HEK293 (cell line): ENCODE data around the gene EPHA2.

ENCODE experiments used
- CTCF ChIA-PET: fragments of 350-600 bp; formaldehyde crosslinking; extraction: SDS; loops from one replicate; lab custom pipeline; 2021; ENCODE audit warnings: antibody characterized with exemption; lab: Yijun Ruan, JAX
- POLR2A ChIA-PET: fragments of 300-600 bp; formaldehyde crosslinking; extraction: SDS; loops from one replicate; lab custom pipeline; 2020; ENCODE audit warnings: antibody characterized with exemption, inconsistent platforms; lab: Yijun Ruan, JAX
- H3K27ac ChIP-seq: fragments of 200-500 bp; sonication (Bioruptor generic); 2 replicates; pipeline ENCODE4 v1.5.1; 2014; ENCODE audit warnings: low read depth, low read length, control low read depth, inconsistent platforms; ENCODE audit errors: extremely low read depth
- H3K36me3 ChIP-seq, 2 experiments: fragments of 200-500 bp in 1 of 2; sonication (Bioruptor generic) in 1 of 2; 1 replicate in 1 of 2; 2 replicates in 1 of 2; pipeline ENCODE4 v1.5.1; 2014 to 2017; ENCODE audit warnings: inconsistent platforms in 2 of 2, low read length in 2 of 2; ENCODE audit not compliant: control insufficient read depth in 2 of 2, insufficient read depth in 1 of 2
- H3K4me1 ChIP-seq: fragments of 200-500 bp; sonication (Bioruptor generic); 2 replicates; pipeline ENCODE4 v1.5.1; 2014; ENCODE audit warnings: mild to moderate bottlenecking, low read length, inconsistent platforms; ENCODE audit not compliant: control insufficient read depth, insufficient read depth
- H3K4me3 ChIP-seq: 2 replicates; pipeline ENCODE4 v1.5.1; 2011; ENCODE audit warnings: low read depth, mild to moderate bottlenecking, control low read depth, low read length, moderate library complexity
- H3K9me3 ChIP-seq: fragments of 200-500 bp; sonication (Bioruptor generic); 2 replicates; pipeline ENCODE4 v1.5.1; 2014; ENCODE audit warnings: low read depth, low read length, inconsistent platforms; ENCODE audit not compliant: control insufficient read depth, insufficient read depth
- EGR2 ChIP-seq: fragments of 450-650 bp; formaldehyde crosslinking; IDR thresholded peaks from 2 replicates; pipeline ENCODE4 v1.5.1; 2016; ENCODE audit warnings: low read depth, missing biosample characterization, missing genetic modification characterization
- KLF1 ChIP-seq: fragments of 450-650 bp; formaldehyde crosslinking; IDR thresholded peaks from 2 replicates; pipeline ENCODE4 v1.5.1; 2016; ENCODE audit warnings: missing biosample characterization, missing genetic modification characterization
- ZEB2 ChIP-seq: fragments of 450-650 bp; formaldehyde crosslinking; IDR thresholded peaks from 2 replicates; pipeline ENCODE4 v1.5.1; 2016; ENCODE audit warnings: missing biosample characterization, missing genetic modification characterization
- ZFHX2 ChIP-seq: fragments of 450-650 bp; formaldehyde crosslinking; conservative IDR thresholded peaks from 2 replicates; pipeline ENCODE4 v1.5.1; 2016; ENCODE audit warnings: missing biosample characterization, missing genetic modification characterization
- ZNF10 ChIP-seq: fragments of 450-650 bp; formaldehyde crosslinking; IDR thresholded peaks from 2 replicates; pipeline ENCODE4 v1.5.1; 2017; ENCODE audit warnings: missing biosample characterization, missing genetic modification characterization
- ZNF138 ChIP-seq: fragments of 450-650 bp; formaldehyde crosslinking; IDR thresholded peaks from 2 replicates; pipeline ENCODE4 v1.5.1; 2016; ENCODE audit warnings: missing biosample characterization, missing genetic modification characterization, borderline replicate concordance
- ZNF2 ChIP-seq: fragments of 450-650 bp; formaldehyde crosslinking; IDR thresholded peaks from 2 replicates; pipeline ENCODE4 v1.5.1; 2016; ENCODE audit warnings: missing biosample characterization, missing genetic modification characterization
- ZNF24 ChIP-seq: fragments of 450-650 bp; formaldehyde crosslinking; IDR thresholded peaks from 2 replicates; pipeline ENCODE4 v1.5.1; 2016; ENCODE audit warnings: missing biosample characterization, missing genetic modification characterization
- ZNF416 ChIP-seq: fragments of 450-650 bp; formaldehyde crosslinking; IDR thresholded peaks from 2 replicates; pipeline ENCODE4 v1.5.1; 2016; ENCODE audit warnings: missing biosample characterization, missing genetic modification characterization
- ZNF501 ChIP-seq: fragments of 450-650 bp; formaldehyde crosslinking; IDR thresholded peaks from 2 replicates; pipeline ENCODE4 v1.5.1; 2016; ENCODE audit warnings: missing biosample characterization, missing genetic modification characterization
- TF ChIP-seq, protein P1 (sequence below): fragments of 450-650 bp; IDR thresholded peaks from 2 replicates; pipeline ENCODE4 v1.5.1; 2018; ENCODE audit warnings: missing biosample characterization, mild to moderate bottlenecking, missing genetic modification characterization
- TF ChIP-seq, protein P2 (sequence below): fragments of 450-650 bp; formaldehyde crosslinking; IDR thresholded peaks from 2 replicates; pipeline ENCODE4 v1.5.1; 2016; ENCODE audit warnings: missing biosample characterization, missing genetic modification characterization

EPHA2 gene

DNA sequence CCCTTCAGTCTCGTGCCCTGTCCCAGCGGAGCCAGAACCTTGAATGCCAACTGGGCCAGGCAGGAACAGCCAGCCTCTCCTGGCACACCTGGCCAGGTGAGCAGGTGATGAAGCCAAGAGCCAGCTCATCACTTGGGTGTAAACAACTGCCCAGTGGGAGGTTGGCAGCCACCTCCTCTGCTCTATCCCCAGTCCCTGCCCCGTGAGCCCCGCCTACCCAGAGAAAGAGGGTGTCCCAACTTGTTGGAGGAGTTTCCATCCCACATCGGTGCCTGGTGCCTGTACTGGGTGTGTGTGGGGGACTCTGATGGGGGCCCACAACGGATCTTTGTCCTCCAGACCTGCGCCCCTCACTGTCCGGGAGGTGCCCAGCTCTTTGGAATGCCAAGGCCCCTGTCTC, 64.6 kb downstream of the EPHA2 start:
- H3K36me3 ChIP-seq, result no peaks in the 10 kb centered on the region
- H3K27ac ChIP-seq, result no peak overlapping the region
- CTCF ChIA-PET, result interaction anchor here (0.6 to 1.4 kb wide), 2 partner anchors 9 to 96 kb away, joined by 4 to 5 read pairs; no protein-coding TSS in a partner anchor
- 0 out of 2 replicates have a peak, but pooled peaks have one; percentile 44 for TF ChIP-seq ZEB2 (tag by site-specific recombination)
- TF ChIP-seq EGR2 (tag by site-specific recombination), result 0 out of 2 replicates have a peak, but pooled peaks have one; percentile 41
- TF ChIP-seq, protein P1, sequence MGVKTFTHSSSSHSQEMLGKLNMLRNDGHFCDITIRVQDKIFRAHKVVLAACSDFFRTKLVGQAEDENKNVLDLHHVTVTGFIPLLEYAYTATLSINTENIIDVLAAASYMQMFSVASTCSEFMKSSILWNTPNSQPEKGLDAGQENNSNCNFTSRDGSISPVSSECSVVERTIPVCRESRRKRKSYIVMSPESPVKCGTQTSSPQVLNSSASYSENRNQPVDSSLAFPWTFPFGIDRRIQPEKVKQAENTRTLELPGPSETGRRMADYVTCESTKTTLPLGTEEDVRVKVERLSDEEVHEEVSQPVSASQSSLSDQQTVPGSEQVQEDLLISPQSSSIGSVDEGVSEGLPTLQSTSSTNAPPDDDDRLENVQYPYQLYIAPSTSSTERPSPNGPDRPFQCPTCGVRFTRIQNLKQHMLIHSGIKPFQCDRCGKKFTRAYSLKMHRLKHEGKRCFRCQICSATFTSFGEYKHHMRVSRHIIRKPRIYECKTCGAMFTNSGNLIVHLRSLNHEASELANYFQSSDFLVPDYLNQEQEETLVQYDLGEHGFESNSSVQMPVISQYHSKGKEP (tag by site-specific recombination), result no peak
- no peak for TF ChIP-seq ZNF2
- no peak for TF ChIP-seq ZNF138 (tag by site-specific recombination)
- TF ChIP-seq ZNF501 (tag by site-specific recombination), result no peak
- peak; percentile 37 for TF ChIP-seq ZFHX2 (tag by site-specific recombination)
- no peaks in the 10 kb centered on the region for H3K4me1 ChIP-seq
- POLR2A ChIA-PET, result no interaction called here
- no peak overlapping the region for H3K4me3 ChIP-seq
- no peaks in the 10 kb centered on the region for H3K9me3 ChIP-seq

- CTCF ChIA-PET, result no interaction called here
- POLR2A ChIA-PET, result interaction anchor here (0.5 kb wide), 1 partner anchor 64 kb away, joined by 6 read pairs; no protein-coding TSS in a partner anchor
Observed at GRCh38 chr1:16090076-16090826, 65.6 kb downstream of the EPHA2 start.

DNA sequence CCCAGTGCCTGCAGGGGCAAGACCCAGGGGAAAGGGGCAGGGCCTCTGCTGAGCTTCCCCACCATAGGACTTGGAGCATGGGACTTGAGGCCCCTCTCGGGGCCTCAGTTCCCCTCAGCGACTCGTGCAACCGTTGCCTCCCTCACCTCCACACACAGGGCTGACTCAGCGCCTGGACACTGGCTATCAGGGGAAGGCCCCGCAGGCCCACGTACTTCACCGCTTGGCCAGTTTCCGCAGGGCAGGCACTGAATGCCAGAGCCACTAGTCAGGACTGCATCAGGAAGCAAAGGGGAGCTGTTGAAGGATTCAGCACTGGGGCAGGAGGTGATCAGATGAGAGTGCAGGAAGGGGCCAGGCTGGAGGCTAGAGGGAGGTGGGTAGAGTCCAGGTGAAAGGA, 66.9 kb downstream of the EPHA2 start:
- H3K9me3 ChIP-seq, result no peaks in the 10 kb centered on the region
- ChIA-PET POLR2A (no interaction called here), CTCF (interaction anchor here (0.6 kb wide), 1 partner anchor 80 kb away, joined by 3 read pairs; no protein-coding TSS in a partner anchor)
- no peaks in the 10 kb centered on the region for H3K36me3 ChIP-seq
- H3K4me1 ChIP-seq, result no peaks in the 10 kb centered on the region
- TF ChIP-seq ZNF416 (tag by site-specific recombination), result no peak
- TF ChIP-seq, protein P2, sequence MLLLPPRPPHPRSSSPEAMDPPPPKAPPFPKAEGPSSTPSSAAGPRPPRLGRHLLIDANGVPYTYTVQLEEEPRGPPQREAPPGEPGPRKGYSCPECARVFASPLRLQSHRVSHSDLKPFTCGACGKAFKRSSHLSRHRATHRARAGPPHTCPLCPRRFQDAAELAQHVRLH (tag by site-specific recombination), result no peak
- H3K27ac ChIP-seq, result no peak overlapping the region
- no peak overlapping the region for H3K4me3 ChIP-seq

More at GRCh38 chr1:16090076-16090826, 65.6 kb downstream of the EPHA2 start:
- no peaks in the 10 kb centered on the region for H3K36me3 ChIP-seq
- TF ChIP-seq ZNF24 (tag by site-specific recombination) (no peak), ZNF10 (0 out of 2 replicates have a peak, but pooled peaks have one; percentile 27)
- no peaks in the 10 kb centered on the region for H3K4me1 ChIP-seq
- H3K4me3 ChIP-seq, result no peak overlapping the region
- H3K9me3 ChIP-seq, result no peaks in the 10 kb centered on the region
- no peak overlapping the region for H3K27ac ChIP-seq

DNA sequence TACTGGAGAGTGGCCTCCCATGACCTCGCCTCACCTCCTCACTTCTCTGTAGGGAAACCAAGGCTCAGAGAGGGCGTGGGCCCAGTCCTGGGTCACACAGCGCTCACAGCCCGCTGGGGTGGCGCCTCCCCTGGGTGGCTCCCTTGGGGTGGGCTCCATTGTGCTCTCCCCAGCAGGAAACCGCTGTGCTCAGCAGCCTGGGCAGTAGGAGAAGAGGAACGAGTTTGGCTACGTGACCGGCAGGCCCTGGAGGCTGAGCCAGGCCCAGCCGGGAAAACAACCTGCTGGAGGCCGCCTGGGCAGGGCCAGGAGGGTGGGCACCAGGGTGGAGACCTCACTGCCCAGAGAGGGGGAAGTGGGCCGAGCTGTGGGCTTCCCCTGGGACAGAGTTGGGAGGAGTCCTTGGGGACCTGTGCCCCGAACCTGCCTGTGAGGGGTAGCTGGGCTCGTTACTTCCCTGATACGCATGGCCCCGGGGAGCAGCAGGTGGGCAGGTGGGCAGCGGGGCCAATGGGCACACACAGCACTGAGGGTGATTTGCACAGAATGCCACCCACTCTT, 67.4 kb downstream of the EPHA2 start:
- Histone ChIP-seq H3K27ac (no peak overlapping the region), H3K4me1 (no peaks in the 10 kb centered on the region), H3K9me3 (no peaks in the 10 kb centered on the region), H3K4me3 (no peak overlapping the region), H3K36me3 (no peaks in the 10 kb centered on the region)
- POLR2A ChIA-PET, result no interaction called here
- CTCF ChIA-PET, result interaction anchor here (0.6 kb wide), 2 partner anchors 80 to 98 kb away, joined by 3 read pairs; no protein-coding TSS in a partner anchor
- TF ChIP-seq ZNF416 (tag by site-specific recombination), result no peak
- TF ChIP-seq KLF1 (tag by site-specific recombination), result 0 out of 2 replicates have a peak, but pooled peaks have one; percentile 10
